Progenitor cell of endocrine pancreas (in vitro differentiated cells): ENCODE results near the gene ATXN7L1. TPM values are rescaled to one million over a fixed set of nuclear protein-coding genes. Genes with fewer than 3 reads are reported as not detected.

Source experiments
- DNase-seq: peaks from one replicate; pipeline ENCODE4 v3.0.0; 2021; ENCODE audit warnings: low spot score; ENCODE audit not compliant: unreplicated experiment
- H3K27ac Mint-ChIP-seq: 2 replicates; pipeline ENCODE4 v1.8.0; 2021; ENCODE audit warnings: mild to moderate bottlenecking, moderate library complexity, mixed read lengths
- H3K27me3 Mint-ChIP-seq: 2 replicates; pipeline ENCODE4 v1.8.0; 2021; ENCODE audit warnings: mixed read lengths
- H3K36me3 Mint-ChIP-seq: 2 replicates; pipeline ENCODE4 v1.8.0; 2022; ENCODE audit warnings: mixed read lengths; ENCODE audit not compliant: insufficient read depth
- H3K4me1 Mint-ChIP-seq: 2 replicates; pipeline ENCODE4 v1.8.0; 2021; ENCODE audit warnings: low read depth, mixed read lengths
- H3K4me3 Mint-ChIP-seq: 2 replicates; pipeline ENCODE4 v1.8.0; 2021; ENCODE audit warnings: low read depth, mild to moderate bottlenecking, moderate library complexity, mixed read lengths
- H3K9me3 Mint-ChIP-seq: 2 replicates; pipeline ENCODE4 v1.8.0; 2021; ENCODE audit warnings: low read depth, mixed read lengths
- CTCF ChIP-seq: fragments of 200-600 bp; sonication (generic); IDR thresholded peaks from one replicate; pipeline ENCODE4 v1.5.0; 2021; ENCODE audit warnings: antibody characterized with exemption, mild to moderate bottlenecking; ENCODE audit not compliant: unreplicated experiment
- total RNA-seq: library from RNA; stranded (reverse); gene quantifications from 2 replicates; pipeline ENCODE4 v1.2.1, GENCODE V29; 2021

Gene ATXN7L1
- total RNA-seq, 1 donor from 2014 or later = 18.3 TPM

- no peak for TF ChIP-seq CTCF
- DNase-seq = no peak
- Mint-ChIP-seq H3K4me1 (peaks cover 10% of the 10 kb centered on the region), H3K27me3 (peaks cover 46% of the 10 kb centered on the region), H3K9me3 (no peaks in the 10 kb centered on the region), H3K4me3 (no peak overlapping the region), H3K27ac (no peak overlapping the region), H3K36me3 (peaks cover 5% of the 10 kb centered on the region)
Measured at GRCh38 chr7:105838627-105839231, 37.7 kb downstream of the ATXN7L1 start.

GRCh38 chr7:105837765-105838626 lies 38.4 kb downstream of the ATXN7L1 start:
- H3K27me3 Mint-ChIP-seq = peaks cover 52% of the 10 kb centered on the region
- no peak for TF ChIP-seq CTCF
- peaks cover 6% of the 10 kb centered on the region for H3K36me3 Mint-ChIP-seq
- peaks cover 12% of the 10 kb centered on the region for H3K4me1 Mint-ChIP-seq
- no peak for DNase-seq
- no peak overlapping the region for H3K27ac Mint-ChIP-seq
- H3K9me3 Mint-ChIP-seq = no peaks in the 10 kb centered on the region
- no peak overlapping the region for H3K4me3 Mint-ChIP-seq

- peaks cover 67% of the 10 kb centered on the region for H3K27me3 Mint-ChIP-seq
- peaks cover 6% of the 10 kb centered on the region for H3K36me3 Mint-ChIP-seq
- H3K9me3 Mint-ChIP-seq = no peaks in the 10 kb centered on the region
- H3K4me3 Mint-ChIP-seq = no peak overlapping the region
- no peak for DNase-seq
- no peak overlapping the region for H3K27ac Mint-ChIP-seq
- TF ChIP-seq CTCF = no peak
- peaks cover 19% of the 10 kb centered on the region for H3K4me1 Mint-ChIP-seq
Measured at GRCh38 chr7:105835441-105835840, 41.0 kb downstream of the ATXN7L1 start.

GRCh38 chr7:105831824-105832535 lies 44.4 kb downstream of the ATXN7L1 start:
- no peak for TF ChIP-seq CTCF
- Mint-ChIP-seq H3K27ac (no peak overlapping the region), H3K36me3 (peaks cover 3% of the 10 kb centered on the region), H3K4me1 (peaks cover 23% of the 10 kb centered on the region), H3K4me3 (no peak overlapping the region), H3K9me3 (no peaks in the 10 kb centered on the region), H3K27me3 (peaks cover 57% of the 10 kb centered on the region)
- DNase-seq = no peak

- DNase-seq = no peak
- H3K4me3 Mint-ChIP-seq = no peak overlapping the region
- peaks cover 23% of the 10 kb centered on the region for H3K4me1 Mint-ChIP-seq
- H3K9me3 Mint-ChIP-seq = no peaks in the 10 kb centered on the region
- peaks cover 3% of the 10 kb centered on the region for H3K36me3 Mint-ChIP-seq
- H3K27me3 Mint-ChIP-seq = peaks cover 62% of the 10 kb centered on the region
- no peak for TF ChIP-seq CTCF
- no peak overlapping the region for H3K27ac Mint-ChIP-seq
Measured at GRCh38 chr7:105831302-105831620, 45.1 kb downstream of the ATXN7L1 start.
